NB4 (cell line): ENCODE data around the gene STEAP4.

ENCODE experiments used
- POLR2A ChIP-seq: IDR thresholded peaks from 2 replicates; pipeline ENCODE4 v1.6.1; 2011; ENCODE audit warnings: mild to moderate bottlenecking; ENCODE audit not compliant: insufficient read length; ENCODE audit errors: extremely low read depth
- TF ChIP-seq, protein P1 (sequence below): IDR thresholded peaks from one replicate; pipeline ENCODE4 v1.5.1; 2012; ENCODE audit warnings: low read depth, low read length

DNA sequence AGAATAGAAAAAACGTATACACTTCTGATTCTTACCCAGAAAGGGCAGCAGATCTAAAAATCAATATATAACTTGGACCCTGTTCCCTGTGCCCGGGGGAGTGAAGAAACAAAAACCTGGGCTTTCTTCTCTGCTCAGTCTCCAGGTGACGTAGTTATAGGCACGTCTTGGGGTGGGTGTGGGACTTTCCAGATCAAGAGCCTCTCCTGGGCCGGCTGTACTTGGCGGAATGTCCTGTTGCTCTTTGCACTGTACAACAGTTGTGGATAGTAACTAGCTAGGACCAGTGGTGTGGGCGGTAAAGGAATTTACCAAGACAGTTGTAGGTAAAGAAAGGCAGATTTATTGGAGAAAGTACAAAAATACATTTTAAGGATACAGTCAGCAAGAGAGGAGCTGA, 40.4 kb upstream of the STEAP4 start:
- no peak for TF ChIP-seq POLR2A
- TF ChIP-seq, protein P1, sequence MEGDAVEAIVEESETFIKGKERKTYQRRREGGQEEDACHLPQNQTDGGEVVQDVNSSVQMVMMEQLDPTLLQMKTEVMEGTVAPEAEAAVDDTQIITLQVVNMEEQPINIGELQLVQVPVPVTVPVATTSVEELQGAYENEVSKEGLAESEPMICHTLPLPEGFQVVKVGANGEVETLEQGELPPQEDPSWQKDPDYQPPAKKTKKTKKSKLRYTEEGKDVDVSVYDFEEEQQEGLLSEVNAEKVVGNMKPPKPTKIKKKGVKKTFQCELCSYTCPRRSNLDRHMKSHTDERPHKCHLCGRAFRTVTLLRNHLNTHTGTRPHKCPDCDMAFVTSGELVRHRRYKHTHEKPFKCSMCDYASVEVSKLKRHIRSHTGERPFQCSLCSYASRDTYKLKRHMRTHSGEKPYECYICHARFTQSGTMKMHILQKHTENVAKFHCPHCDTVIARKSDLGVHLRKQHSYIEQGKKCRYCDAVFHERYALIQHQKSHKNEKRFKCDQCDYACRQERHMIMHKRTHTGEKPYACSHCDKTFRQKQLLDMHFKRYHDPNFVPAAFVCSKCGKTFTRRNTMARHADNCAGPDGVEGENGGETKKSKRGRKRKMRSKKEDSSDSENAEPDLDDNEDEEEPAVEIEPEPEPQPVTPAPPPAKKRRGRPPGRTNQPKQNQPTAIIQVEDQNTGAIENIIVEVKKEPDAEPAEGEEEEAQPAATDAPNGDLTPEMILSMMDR: no peak
